ENCODE measurements around the gene ELK1. TPM values are rescaled to one million over a fixed set of nuclear protein-coding genes. Genes with fewer than 3 reads are reported as not detected.

ELK1 gene
- total and polyA plus RNA-seq, 2 of the 8 experiments (the other 6 are each of a cell fraction or from before 2014, with no cell fraction given), result 31.9 to 42.2 TPM

- H3K4me1 ChIP-seq (replicated peaks in 1 of 4; ENCODE audit: control insufficient read depth in 3 of 4, insufficient read depth in 4 of 4, low read length in 3 of 4), result peaks cover 0 to 3% (median 0%) of the 10 kb centered on the region in 4 experiments; a peak in 3 of 7 replicates
- H2AFZ ChIP-seq (ENCODE audit: low read length), result no peak overlapping the region
- H3K36me3 ChIP-seq (ENCODE audit: control insufficient read depth in 2 of 4, insufficient read depth in 4 of 4, low read length in 3 of 4), result peaks cover 0 to 19% (median 8%) of the 10 kb centered on the region in 4 experiments; a peak in 5 of 8 replicates
- POLR2A ChIA-PET (ENCODE audit: partially characterized antibody), result interaction anchor here (1.1 to 1.5 kb wide), 2 partner anchors 10 to 60 kb away, joined by 3 to 4 read pairs; no protein-coding TSS in a partner anchor
- 86% methylated on average over 14 of the region's 14 CpGs; no CpG with 5 or more reads in 1 of the 2 experiments for WGBS, 2 experiments (ENCODE audit: extremely low coverage in 1 of 2, insufficient coverage in 1 of 2, insufficient read length in 1 of 2, insufficient replicate concordance in 2 of 2, low coverage in 1 of 2, low lambda C conversion rate in 2 of 2, missing lambda C conversion rate in 1 of 2)
- no peaks in the 10 kb centered on the region for H4K20me1 ChIP-seq (replicated peaks in 1 of 2; ENCODE audit: control insufficient read depth in 1 of 2, insufficient read depth in 2 of 2, low read length in 2 of 2)
- no peak overlapping the region for H3K4me2 ChIP-seq (ENCODE audit: insufficient read depth in 1 of 2, low read depth in 2 of 2, low read length in 2 of 2)
- no peak overlapping the region for H3K56ac ChIP-seq (replicated peaks; ENCODE audit: insufficient read length, low read depth, low read length)
- CTCF ChIA-PET (ENCODE audit: partially characterized antibody), result interaction anchor here (2.9 kb wide), 1 partner anchor 10 kb away, joined by 15 read pairs; no protein-coding TSS in a partner anchor
- H2BK20ac ChIP-seq (ENCODE audit: low read length), result no peak overlapping the region
- H3K9ac ChIP-seq (replicated peaks in 1 of 4; ENCODE audit: extremely low read depth in 1 of 4, low read depth in 3 of 4, low read length in 3 of 4), result no peak overlapping the region
- H3K27me3 ChIP-seq (replicated peaks in 1 of 4; ENCODE audit: control insufficient read depth in 3 of 4, extremely low read depth in 1 of 4, insufficient read depth in 3 of 4, low read length in 3 of 4), result no peaks in the 10 kb centered on the region
- H2BK5ac ChIP-seq (ENCODE audit: low read depth, low read length), result no peak overlapping the region
- H4K8ac ChIP-seq (ENCODE audit: extremely low read depth, insufficient read depth, low read length), result no peak overlapping the region
- no peak overlapping the region for H4K5ac ChIP-seq (ENCODE audit: insufficient read length, low read depth, low read length)
- H3K4ac ChIP-seq (replicated peaks; ENCODE audit: insufficient read length, low read depth, low read length), result no peak overlapping the region
- no peak overlapping the region for H3K23ac ChIP-seq (ENCODE audit: insufficient read length)
- FAIRE-seq (no peak), DNase-seq (ENCODE audit: low read depth in 1 of 2, low spot score in 2 of 2) (no peak)
- H3K18ac ChIP-seq (ENCODE audit: extremely low read depth, low read length), result no peak overlapping the region
- H2BK120ac ChIP-seq (replicated peaks; ENCODE audit: low read depth, low read length), result no peak overlapping the region
- H3K79me2 ChIP-seq (ENCODE audit: control insufficient read depth in 1 of 2, insufficient read depth in 2 of 2, low read length in 2 of 2), result no peaks in the 10 kb centered on the region
- H2AK5ac ChIP-seq (ENCODE audit: low read depth, low read length), result no peak overlapping the region
- H3K4me3 ChIP-seq (ENCODE audit: extremely low read depth in 1 of 4, insufficient read depth in 2 of 4, low read depth in 3 of 4, low read length in 4 of 4), result no peak overlapping the region
- H2BK12ac ChIP-seq (ENCODE audit: low read depth, low read length), result no peak overlapping the region
- H3K23me2 ChIP-seq (ENCODE audit: low read depth, low read length), result no peaks in the 10 kb centered on the region; the same call in 1 of the 2 replicates
- no peak overlapping the region for H2BK15ac ChIP-seq (ENCODE audit: low read length)
- H4K91ac ChIP-seq (replicated peaks; ENCODE audit: insufficient read length, low read length), result no peak overlapping the region
- no peak overlapping the region for H3K27ac ChIP-seq (ENCODE audit: low read depth, low read length)
- H3K14ac ChIP-seq (ENCODE audit: insufficient read length), result no peak overlapping the region
- no peaks in the 10 kb centered on the region for H3K9me3 ChIP-seq (ENCODE audit: insufficient read depth in 2 of 2, low read depth in 1 of 2, low read length in 1 of 2)
- no peaks in the 10 kb centered on the region for H3K79me1 ChIP-seq (ENCODE audit: low read depth, low read length)
- TF ChIP-seq TAF7 (optimal IDR thresholded peaks at IDR 0.05; ENCODE audit: borderline replicate concordance, low read depth, low read length) (no peak), YY1 (IDR thresholded peaks at IDR 0.05; ENCODE audit: low read depth, low read length) (no peak), ATF3 (IDR thresholded peaks at IDR 0.05; ENCODE audit: insufficient read depth, low read depth, low read length) (no peak), RBBP5 (IDR thresholded peaks at IDR 0.05; ENCODE audit: borderline replicate concordance, low read depth, low read length) (no peak), JUN (IDR thresholded peaks at IDR 0.05; ENCODE audit: low read depth, low read length) (no peak), TCF12 (IDR thresholded peaks at IDR 0.05; ENCODE audit: low read depth, low read length) (no peak), EP300 (IDR thresholded peaks at IDR 0.05; ENCODE audit: borderline replicate concordance in 1 of 2, low read depth in 2 of 2, low read length in 2 of 2) (no peak), SUZ12 (IDR thresholded peaks at IDR 0.05; ENCODE audit: low read length) (no peak)
These were observed 16.4 kb downstream of the ELK1 start for GRCh38 chrX:47633689-47634590.

All from H1 (cell line).